HCT116 (cell line): ENCODE measurements around the gene OCA2. TPM values are rescaled to one million over a fixed set of nuclear protein-coding genes. Genes with fewer than 3 reads are reported as not detected.

Source experiments
- ATAC-seq: fragments of 200-7000 bp; cut with Tn5 transposase; 2 replicates; pipeline ENCODE4 v1.9.1; 2020; ENCODE audit warnings: mild to moderate bottlenecking, moderate library complexity
- BruUV-seq: library from RNA; stranded (reverse); fragments of 400-500 nt; replicated peaks from 2 replicates; lab custom pipeline; 2021; lab: Mats Ljungman, UMichigan
- CTCF ChIA-PET: fragments of 300-600 bp; sonication (Branson Sonifier 250); formaldehyde crosslinking; loops from one replicate; lab custom pipeline; 2021; ENCODE audit warnings: antibody characterized with exemption; lab: Charles Lee
- POLR2A ChIA-PET: fragments of 300-600, 350-600 bp; sonication (Branson Sonifier 250); formaldehyde crosslinking; loops from one replicate; lab custom pipeline; 2021; ENCODE audit warnings: antibody characterized with exemption; lab: Charles Lee
- RAD21 ChIA-PET, 2 experiments: fragments of 300-600 bp; sonication (Branson Sonifier 250); formaldehyde crosslinking; loops; one replicate each; lab custom pipeline; 2023; ENCODE audit warnings: low total read pairs in 2 of 2; ENCODE audit not compliant: uncharacterized antibody in 2 of 2, unreplicated experiment in 2 of 2, low non-redundant PET in 1 of 2; lab: Charles Lee
- DNase-seq: peaks from one replicate; pipeline ENCODE4 v3.0.0-alpha.2; 2010; ENCODE audit warnings: low read depth, low spot score
- H2AFZ ChIP-seq: fragments of 200-600 bp; shearing (Covaris generic), sonication (generic); 2 replicates; pipeline ENCODE4 v1.6.1; 2017; ENCODE audit warnings: low read depth, mixed run types, mixed read lengths, antibody characterized with exemption, low read length; ENCODE audit not compliant: poor library complexity, severe bottlenecking
- H3K27ac ChIP-seq: 2 replicates; pipeline ENCODE4 v1.5.1; 2012; ENCODE audit warnings: low read depth, low read length
- H3K27me3 ChIP-seq: fragments of 200-600 bp; sonication (generic); 2 replicates; pipeline ENCODE4 v1.6.1; 2016; ENCODE audit warnings: mixed run types, low read length, mixed read lengths; ENCODE audit not compliant: insufficient read depth
- H3K36me3 ChIP-seq, 2 experiments: fragments of 200-500 bp in 1 of 2; fragments of 200-600 bp in 1 of 2; sonication (Bioruptor generic) in 1 of 2; sonication (generic) in 1 of 2; 2 replicates each; pipeline versions ENCODE4 v1.5.1 to v1.6.1; 2014 to 2016; ENCODE audit warnings: low read length in 2 of 2, inconsistent platforms in 1 of 2, mixed read lengths in 1 of 2, mixed run types in 1 of 2; ENCODE audit not compliant: insufficient read depth in 2 of 2, control insufficient read depth in 1 of 2
- H3K4me1 ChIP-seq, 2 experiments: fragments of 200-600 bp in 1 of 2; sonication (generic) in 1 of 2; 2 replicates each; pipeline versions ENCODE4 v1.5.1 to v1.6.1; 2012 to 2017; ENCODE audit warnings: low read length in 2 of 2, inconsistent platforms in 1 of 2, mild to moderate bottlenecking in 1 of 2, mixed read lengths in 1 of 2, mixed run types in 1 of 2, moderate library complexity in 1 of 2; ENCODE audit not compliant: insufficient read depth in 2 of 2, control insufficient read depth in 1 of 2
- H3K4me2 ChIP-seq: fragments of 200-600 bp; sonication (generic); 2 replicates; pipeline ENCODE4 v1.6.1; 2017; ENCODE audit warnings: mixed run types, low read length, mixed read lengths
- H3K4me3 ChIP-seq, 2 experiments: fragments of 200-600 bp in 1 of 2; sonication (generic) in 1 of 2; replicated peaks in 1 of 2; 2 replicates each; pipeline ENCODE4 v1.5.1; 2011 to 2016; ENCODE audit warnings: low read length in 2 of 2, control low read depth in 1 of 2, low read depth in 1 of 2, mild to moderate bottlenecking in 1 of 2, mixed read lengths in 1 of 2, mixed run types in 1 of 2
- H3K79me2 ChIP-seq: fragments of 200-600 bp; sonication (generic); 2 replicates; pipeline ENCODE4 v1.6.1; 2017; ENCODE audit warnings: mild to moderate bottlenecking, mixed run types, low read length, moderate library complexity, mixed read lengths; ENCODE audit not compliant: insufficient read depth
- H3K9ac ChIP-seq: fragments of 200-600 bp; sonication (generic); 2 replicates; pipeline ENCODE4 v1.6.1; 2016; ENCODE audit warnings: low read length, mixed read lengths
- H3K9me2 ChIP-seq: fragments of 200-600 bp; sonication (generic), shearing (Covaris generic); 2 replicates; pipeline ENCODE4 v1.6.1; 2017; ENCODE audit warnings: mixed run types, mild to moderate bottlenecking, moderate library complexity; ENCODE audit not compliant: insufficient read depth
- H3K9me3 ChIP-seq, 2 experiments: fragments of 200-500 bp in 1 of 2; fragments of 200-600 bp in 1 of 2; sonication (Bioruptor generic) in 1 of 2; sonication (generic) in 1 of 2; 2 replicates each; pipeline ENCODE4 v1.6.1; 2014 to 2017; ENCODE audit warnings: low read length in 2 of 2, mixed read lengths in 2 of 2, inconsistent platforms in 1 of 2, low read depth in 1 of 2, mild to moderate bottlenecking in 1 of 2, mixed run types in 1 of 2, moderate library complexity in 1 of 2; ENCODE audit not compliant: control insufficient read depth in 1 of 2, insufficient read depth in 1 of 2
- H4K20me1 ChIP-seq: fragments of 200-600 bp; sonication (generic), shearing (Covaris generic); 2 replicates; pipeline ENCODE4 v1.6.1; 2017; ENCODE audit warnings: mixed run types, mild to moderate bottlenecking, moderate library complexity; ENCODE audit not compliant: insufficient read depth
- CTCF ChIP-seq, 3 experiments: fragments of 200-600 bp in 1 of 3; sonication (generic) in 1 of 3; IDR thresholded peaks in 2 of 3; conservative IDR thresholded peaks in 1 of 3; 2 replicates each; pipeline ENCODE4 v1.5.1; 2012 to 2017; ENCODE audit warnings: low read depth in 2 of 3, low read length in 2 of 3, antibody characterized with exemption in 1 of 3, borderline replicate concordance in 1 of 3, control low read depth in 1 of 3, mild to moderate bottlenecking in 1 of 3, mixed read lengths in 1 of 3, mixed run types in 1 of 3, moderate library complexity in 1 of 3; ENCODE audit not compliant: insufficient read depth in 1 of 3
- ELF1 ChIP-seq: IDR thresholded peaks from 2 replicates; pipeline ENCODE4 v1.6.1; 2012; ENCODE audit warnings: low read depth, borderline replicate concordance
- EZH2phosphoT487 ChIP-seq: fragments of 200-600 bp; IDR thresholded peaks from 2 replicates; pipeline ENCODE4 v1.6.1; 2018; ENCODE audit warnings: antibody characterized with exemption, borderline replicate concordance
- RAD21 ChIP-seq: IDR thresholded peaks from 2 replicates; pipeline ENCODE4 v1.6.1; 2012; ENCODE audit warnings: low read depth, mild to moderate bottlenecking
- SIN3A ChIP-seq: IDR thresholded peaks from 2 replicates; pipeline ENCODE4 v1.6.1; 2012; ENCODE audit warnings: low read depth
- SRF ChIP-seq: IDR thresholded peaks from 2 replicates; pipeline ENCODE4 v1.6.1; 2012; ENCODE audit warnings: low read depth
- ZNF274 ChIP-seq: fragments of 200-500 bp; sonication (Bioruptor generic); IDR thresholded peaks from 2 replicates; pipeline ENCODE4 v1.6.1; 2014; ENCODE audit warnings: mild to moderate bottlenecking, low read depth, low read length, inconsistent platforms
- intact Hi-C: fragments of 100-400 bp; cut with micrococcal nuclease; formaldehyde crosslinking; loops from 2 replicates; pipeline ENCODE4 v1.10.0; 2022
- total RNA-seq: library from RNA; stranded (reverse); gene quantifications from one replicate; pipeline ENCODE4 v1.2.1, GENCODE V29; 2021; ENCODE audit not compliant: unreplicated experiment
- TF ChIP-seq, protein P1 (sequence below): IDR thresholded peaks from 2 replicates; pipeline ENCODE4 v1.6.1; 2012
- TF ChIP-seq, protein P2 (sequence below): IDR thresholded peaks from 2 replicates; pipeline ENCODE4 v1.6.1; 2012; ENCODE audit warnings: low read depth

Gene OCA2
- total RNA-seq, 1 experiment from 2014 or later: not detected

DNA sequence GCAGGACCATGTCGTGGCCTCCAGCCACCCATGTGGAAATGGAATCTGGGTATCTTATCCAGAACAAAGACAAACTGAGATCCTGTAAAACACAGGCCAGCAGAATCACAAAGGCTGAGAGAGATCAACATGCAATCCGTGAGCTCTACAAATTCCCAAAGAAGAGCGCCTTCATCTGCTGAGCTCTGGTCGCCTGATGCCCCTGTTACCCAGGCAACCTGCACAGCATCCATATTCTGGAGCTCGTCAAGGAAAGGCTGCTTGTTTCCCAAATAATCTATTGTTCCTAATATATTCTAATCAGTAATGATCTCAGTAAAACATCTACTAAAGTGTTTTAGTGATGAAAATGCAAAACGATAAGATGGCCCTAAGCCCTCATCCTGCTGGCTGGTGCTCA lies 133.6 kb downstream of the OCA2 start:
- RAD21 ChIA-PET: no interaction called here
- Histone ChIP-seq H3K4me1 (no peaks in the 10 kb centered on the region), H2AFZ (no peak overlapping the region), H3K27ac (no peak overlapping the region), H3K9me2 (no peaks in the 10 kb centered on the region), H3K9me3 (peaks cover 0 to 3% of the 10 kb centered on the region in 2 experiments; a peak in 1 of 4 replicates), H3K36me3 (no peaks in the 10 kb centered on the region), H3K27me3 (no peaks in the 10 kb centered on the region), H3K79me2 (no peaks in the 10 kb centered on the region), H3K4me2 (no peak overlapping the region), H4K20me1 (no peaks in the 10 kb centered on the region), H3K9ac (no peak overlapping the region), H3K4me3 (no peak overlapping the region)
- CTCF ChIA-PET: no interaction called here
- ATAC-seq (no peak), DNase-seq (no peak)
- intact Hi-C loops: no loop called here
- TF ChIP-seq ZNF274: no peak
- TF ChIP-seq, protein P1, sequence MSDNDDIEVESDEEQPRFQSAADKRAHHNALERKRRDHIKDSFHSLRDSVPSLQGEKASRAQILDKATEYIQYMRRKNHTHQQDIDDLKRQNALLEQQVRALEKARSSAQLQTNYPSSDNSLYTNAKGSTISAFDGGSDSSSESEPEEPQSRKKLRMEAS: no peak
- no peak for TF ChIP-seq CTCF (IDR thresholded peaks at IDR 0.05 in 2 of 3, conservative IDR thresholded peaks at IDR 0.05 in 1 of 3; ENCODE audit: borderline replicate concordance in 1 of 3, insufficient read depth in 1 of 3, low read depth in 2 of 3, low read length in 2 of 3)
- no peak for TF ChIP-seq RAD21
- TF ChIP-seq, protein P2, sequence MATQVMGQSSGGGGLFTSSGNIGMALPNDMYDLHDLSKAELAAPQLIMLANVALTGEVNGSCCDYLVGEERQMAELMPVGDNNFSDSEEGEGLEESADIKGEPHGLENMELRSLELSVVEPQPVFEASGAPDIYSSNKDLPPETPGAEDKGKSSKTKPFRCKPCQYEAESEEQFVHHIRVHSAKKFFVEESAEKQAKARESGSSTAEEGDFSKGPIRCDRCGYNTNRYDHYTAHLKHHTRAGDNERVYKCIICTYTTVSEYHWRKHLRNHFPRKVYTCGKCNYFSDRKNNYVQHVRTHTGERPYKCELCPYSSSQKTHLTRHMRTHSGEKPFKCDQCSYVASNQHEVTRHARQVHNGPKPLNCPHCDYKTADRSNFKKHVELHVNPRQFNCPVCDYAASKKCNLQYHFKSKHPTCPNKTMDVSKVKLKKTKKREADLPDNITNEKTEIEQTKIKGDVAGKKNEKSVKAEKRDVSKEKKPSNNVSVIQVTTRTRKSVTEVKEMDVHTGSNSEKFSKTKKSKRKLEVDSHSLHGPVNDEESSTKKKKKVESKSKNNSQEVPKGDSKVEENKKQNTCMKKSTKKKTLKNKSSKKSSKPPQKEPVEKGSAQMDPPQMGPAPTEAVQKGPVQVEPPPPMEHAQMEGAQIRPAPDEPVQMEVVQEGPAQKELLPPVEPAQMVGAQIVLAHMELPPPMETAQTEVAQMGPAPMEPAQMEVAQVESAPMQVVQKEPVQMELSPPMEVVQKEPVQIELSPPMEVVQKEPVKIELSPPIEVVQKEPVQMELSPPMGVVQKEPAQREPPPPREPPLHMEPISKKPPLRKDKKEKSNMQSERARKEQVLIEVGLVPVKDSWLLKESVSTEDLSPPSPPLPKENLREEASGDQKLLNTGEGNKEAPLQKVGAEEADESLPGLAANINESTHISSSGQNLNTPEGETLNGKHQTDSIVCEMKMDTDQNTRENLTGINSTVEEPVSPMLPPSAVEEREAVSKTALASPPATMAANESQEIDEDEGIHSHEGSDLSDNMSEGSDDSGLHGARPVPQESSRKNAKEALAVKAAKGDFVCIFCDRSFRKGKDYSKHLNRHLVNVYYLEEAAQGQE: no peak
- TF ChIP-seq ELF1: no peak
- no peak for TF ChIP-seq SRF
- no peak for TF ChIP-seq SIN3A
- no peak for TF ChIP-seq EZH2phosphoT487
- POLR2A ChIA-PET: no interaction called here
- no TSS peak for BruUV-seq
